NCI-H1417 treated with DMSO at 0.1 percent for 48 hours (cell line): ENCODE data around the gene NKAIN2.
"Not testable (repeated sequence)": the region's sequence is repeated elsewhere in the genome, so short reads cannot be mapped to it uniquely, and the experiment has no call there.

ENCODE experiments used
- DNase-seq: peaks from one replicate; lab custom pipeline; 2025; lab: John Stamatoyannopoulos, UW

NKAIN2 gene

DNA sequence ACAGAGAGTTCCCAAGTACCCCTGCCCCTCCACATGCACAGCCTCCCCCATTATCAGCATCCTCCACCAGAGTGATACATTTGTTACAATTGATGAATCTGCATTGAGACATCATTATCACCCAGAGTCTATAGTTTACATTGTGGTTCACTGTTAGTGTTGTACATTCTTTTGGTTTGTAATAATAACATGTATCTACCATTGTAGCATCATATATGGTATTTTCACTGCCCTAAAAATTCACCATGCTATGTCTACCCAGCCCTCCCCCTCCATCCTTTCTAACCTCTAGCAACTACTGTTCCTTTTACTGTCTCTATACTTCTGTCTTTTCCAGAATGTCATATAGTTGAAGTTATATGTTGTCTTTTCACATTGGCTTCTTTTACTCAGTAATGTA, 884.7 kb downstream of the NKAIN2 start:
- DNase-seq: no peak

DNA sequence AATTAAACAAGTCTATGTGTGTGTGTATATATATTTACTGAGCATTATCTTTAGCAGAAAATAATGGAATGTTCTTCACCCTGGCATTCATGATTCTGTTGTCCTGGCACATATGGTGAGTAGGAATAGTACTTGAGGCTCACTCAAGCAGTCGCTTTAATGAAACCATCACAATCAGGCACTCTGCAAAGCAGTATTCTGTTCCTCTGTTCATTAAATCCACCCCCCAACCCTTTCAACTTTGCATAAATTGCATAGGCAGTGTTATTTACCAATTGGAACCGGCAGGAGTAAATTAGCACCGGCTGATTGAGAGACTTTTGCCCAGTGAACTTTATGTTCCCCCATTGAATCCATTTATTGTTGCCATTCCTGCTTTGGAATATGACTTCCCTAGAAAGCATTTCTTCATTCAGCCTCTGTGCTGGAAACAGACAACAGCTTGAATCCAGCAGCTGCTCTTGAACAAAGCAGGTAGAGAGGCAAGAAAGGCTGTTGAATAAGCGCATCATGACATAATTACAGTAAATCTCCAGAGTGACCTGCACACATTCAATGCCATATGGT, 890.6 kb downstream of the NKAIN2 start:
- no peak for DNase-seq

DNA sequence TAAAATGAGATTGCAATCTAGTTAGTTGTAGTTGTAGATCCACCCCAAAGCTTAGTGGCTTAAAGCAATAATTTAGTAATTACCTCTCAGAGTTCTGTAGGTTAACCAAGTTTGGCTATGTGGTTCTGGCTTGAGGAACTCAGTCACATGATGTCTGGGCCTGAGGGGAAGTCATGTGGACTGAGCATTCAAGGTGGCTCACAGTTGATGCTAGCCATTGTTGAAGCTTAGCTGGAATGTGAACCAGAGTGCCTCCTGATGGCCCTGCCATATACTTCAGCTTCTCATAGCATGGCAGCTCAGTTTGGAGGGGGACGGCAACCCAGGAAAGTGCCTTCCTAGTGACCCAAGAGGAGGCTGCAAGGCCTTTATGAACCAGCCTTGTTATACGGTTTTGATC, 895.4 kb downstream of the NKAIN2 start:
- no peak for DNase-seq

DNA sequence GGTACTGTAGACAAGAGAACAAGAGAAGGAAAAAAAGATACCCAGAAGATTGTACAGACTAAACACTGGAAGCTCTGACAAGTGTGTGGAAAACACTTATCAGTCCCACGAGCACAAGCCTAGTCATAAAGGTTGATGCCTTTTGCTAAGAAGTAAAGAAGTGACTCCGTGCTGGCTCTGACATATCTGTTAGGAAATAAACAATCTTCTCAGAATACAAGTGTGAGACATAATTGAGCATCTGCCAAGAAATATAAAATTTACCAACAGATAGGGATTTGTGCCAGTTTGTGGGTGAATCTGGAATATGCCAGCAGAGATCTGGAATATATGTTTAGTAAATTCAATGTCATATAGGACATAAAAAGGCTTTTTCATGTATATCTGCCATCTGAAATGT, 899.9 kb downstream of the NKAIN2 start:
- DNase-seq: no peak

DNA sequence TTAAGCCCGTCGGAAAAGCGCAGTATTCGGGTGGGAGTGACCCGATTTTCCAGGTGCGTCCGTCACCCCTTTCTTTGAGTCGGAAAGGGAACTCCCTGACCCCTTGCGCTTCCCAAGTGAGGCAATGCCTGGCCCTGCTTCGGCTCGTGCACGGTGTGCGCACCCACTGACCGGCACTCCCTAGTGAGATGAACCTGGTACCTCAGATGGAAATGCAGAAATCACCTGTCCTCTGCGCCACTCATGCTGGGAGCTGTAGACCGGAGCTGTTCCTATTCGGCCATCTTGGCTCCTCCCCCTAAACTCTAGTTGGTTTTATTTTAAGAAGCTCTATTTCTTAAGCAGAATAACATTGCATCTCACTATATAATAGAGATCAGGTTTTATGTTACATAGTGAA, 908.9 kb downstream of the NKAIN2 start:
- DNase-seq: not testable (repeated sequence)

DNA sequence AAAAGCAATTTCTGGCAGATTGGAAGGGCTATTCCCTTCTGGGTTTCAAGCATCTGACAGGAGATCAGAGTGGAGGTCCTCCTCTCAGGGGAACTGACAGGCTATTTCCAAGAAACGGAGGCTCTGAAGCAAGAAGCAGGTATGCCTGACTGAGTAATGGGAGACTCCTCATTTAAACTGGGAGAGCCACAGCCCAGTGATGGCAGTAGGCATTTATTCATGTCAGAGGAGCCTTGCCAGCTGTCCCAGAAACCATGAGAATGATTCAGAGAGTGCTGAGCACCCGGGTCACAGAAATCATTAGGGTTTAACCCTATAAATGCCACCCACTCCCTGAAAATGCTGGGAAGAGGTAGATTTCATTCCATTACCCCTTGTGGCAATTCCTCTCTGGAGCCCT, 911.1 kb downstream of the NKAIN2 start:
- DNase-seq: no peak

DNA sequence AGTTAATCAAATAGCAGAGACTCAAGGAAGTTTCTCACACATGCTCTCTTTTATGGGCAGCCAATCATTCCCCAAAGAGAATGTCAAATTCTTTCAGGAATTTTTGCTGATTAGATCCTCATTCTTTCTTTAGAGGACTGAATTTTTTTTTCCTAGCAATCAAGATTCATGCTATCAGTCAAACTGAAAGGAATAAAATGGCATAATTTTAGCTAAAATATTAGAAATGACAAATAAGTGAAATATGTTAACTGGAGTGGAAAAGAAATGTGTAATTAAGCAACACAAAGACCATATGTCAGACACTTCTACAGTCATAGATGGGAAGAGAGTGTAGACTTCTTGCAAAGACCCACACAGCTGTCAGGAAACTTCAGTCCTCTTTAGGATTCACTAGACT, 916.2 kb downstream of the NKAIN2 start:
- no peak for DNase-seq

DNA sequence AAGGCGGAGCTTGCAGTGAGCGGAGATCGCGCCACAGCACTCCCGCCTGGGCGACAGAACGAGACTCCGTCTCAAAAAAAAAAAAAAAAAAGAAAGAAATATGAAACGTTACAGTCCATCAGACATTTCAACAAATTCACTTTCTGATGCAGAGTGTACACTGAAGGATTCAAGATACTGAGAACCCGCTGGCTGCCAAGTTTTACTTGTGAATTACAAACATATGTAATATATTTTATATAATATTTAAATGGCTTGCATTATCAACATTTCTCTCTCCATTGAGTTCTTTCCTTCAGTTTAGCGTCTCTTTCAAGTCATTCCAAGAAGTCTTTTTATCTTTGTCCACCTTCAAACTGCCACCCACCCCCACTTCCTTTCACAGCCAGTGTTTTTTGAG, 917.7 kb downstream of the NKAIN2 start:
- no peak for DNase-seq

DNA sequence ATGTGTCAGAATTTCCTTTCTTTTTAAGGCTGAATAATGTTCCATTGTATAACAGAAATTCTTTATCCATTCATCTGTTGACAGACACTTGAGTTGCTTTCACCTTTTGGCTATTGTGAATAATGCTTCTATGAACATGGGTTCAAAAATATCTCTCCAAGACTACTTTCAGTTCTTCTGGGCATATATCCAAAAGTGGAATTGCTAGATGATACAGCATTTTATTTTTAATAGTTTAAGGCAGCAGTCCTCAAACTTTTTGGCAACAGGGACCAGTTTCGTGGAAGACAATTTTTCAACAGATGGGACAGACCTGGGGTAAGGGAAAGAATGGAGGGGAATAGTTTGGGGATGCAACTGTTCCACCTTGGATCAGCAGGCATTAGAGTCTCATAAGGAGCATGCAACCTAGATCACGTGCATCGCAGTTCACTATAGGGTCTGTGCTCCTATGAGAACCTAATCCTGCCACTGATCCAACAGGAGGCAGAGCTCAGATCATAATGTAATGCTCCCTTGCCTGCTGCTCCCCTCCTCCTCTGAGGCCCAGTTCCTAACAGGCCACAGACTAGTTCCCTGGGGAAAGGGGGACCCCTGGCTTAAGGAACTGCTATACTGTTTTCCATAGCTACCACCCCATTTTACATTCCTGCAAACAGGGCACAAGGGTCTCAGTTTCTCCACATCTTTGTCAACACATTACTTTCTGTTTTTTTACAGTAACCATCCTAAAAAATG, 918.6 kb downstream of the NKAIN2 start:
- no peak for DNase-seq

DNA sequence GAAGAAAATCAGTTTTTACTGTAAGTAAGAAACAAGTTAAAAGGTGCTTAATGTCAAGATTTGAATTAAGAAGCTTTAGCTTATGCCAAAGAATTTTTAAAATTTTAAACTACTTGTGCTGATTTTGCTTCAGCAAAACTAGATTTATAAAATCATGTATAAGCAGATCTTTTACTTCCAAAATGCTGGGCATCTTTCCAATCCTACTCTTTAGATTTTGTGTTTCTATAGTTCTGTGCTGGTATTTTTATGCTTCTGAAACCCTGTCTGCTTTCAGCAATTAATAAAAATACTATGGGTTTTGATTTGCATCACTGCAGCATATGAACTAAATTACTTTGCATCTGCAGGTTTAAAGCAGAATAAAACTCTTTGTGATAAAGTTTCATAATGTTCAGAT, 920.0 kb downstream of the NKAIN2 start:
- no peak for DNase-seq

DNA sequence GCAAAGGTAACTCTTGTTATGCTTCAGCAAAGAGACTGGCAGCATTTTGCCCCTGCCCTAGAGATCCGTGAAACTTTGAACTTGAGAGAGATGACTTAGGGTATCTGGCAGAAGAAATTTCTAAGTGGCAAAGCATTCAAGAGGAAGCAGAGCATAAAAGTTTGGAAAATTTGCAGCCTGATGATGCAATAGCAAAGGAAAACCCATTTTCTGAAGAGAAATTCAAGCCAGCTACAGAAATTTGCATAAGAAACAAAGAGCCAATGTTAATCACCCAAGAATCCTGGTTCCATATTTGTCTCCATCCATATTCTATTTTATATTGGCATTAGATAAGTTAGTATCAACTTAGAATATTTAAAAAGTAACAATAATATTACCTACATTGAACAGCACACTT, 934.1 kb downstream of the NKAIN2 start:
- DNase-seq: not testable (repeated sequence)

DNA sequence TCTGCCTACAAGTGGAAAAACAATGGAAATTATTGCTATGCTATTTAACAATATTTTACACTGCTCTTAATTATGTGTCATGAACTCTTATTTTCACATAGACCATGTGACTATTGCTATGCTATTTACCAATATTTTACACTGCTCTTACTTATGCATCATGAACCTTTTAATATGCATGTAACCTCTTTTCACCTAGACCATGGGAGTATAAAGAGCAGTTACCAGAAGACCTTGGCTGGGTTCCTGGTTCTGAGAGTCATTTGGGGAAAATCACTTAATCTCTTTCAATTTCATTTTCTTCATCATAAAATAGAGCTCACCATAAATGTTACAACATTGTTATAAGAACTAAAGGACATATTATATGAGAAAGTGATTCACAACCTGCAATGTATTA, 934.8 kb downstream of the NKAIN2 start:
- no peak for DNase-seq

DNA sequence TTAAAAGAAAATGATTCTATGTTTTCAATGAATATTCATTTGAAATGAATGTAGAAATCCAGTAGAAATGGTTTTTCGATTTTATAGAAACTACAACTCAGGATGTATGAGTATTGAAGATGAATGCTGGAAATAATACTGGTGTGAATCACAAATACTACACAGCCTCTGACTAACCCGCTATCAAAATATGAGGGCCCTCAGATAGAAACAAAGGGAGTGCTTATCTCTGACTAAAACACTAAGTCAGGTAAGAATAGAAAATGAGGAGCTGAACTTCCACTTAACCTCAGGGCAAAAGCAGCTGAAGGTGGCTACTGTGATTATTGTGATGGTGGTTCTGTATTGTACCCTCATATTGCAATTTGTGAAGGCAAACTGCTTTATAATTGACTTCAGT, 937.7 kb downstream of the NKAIN2 start:
- no peak for DNase-seq

DNA sequence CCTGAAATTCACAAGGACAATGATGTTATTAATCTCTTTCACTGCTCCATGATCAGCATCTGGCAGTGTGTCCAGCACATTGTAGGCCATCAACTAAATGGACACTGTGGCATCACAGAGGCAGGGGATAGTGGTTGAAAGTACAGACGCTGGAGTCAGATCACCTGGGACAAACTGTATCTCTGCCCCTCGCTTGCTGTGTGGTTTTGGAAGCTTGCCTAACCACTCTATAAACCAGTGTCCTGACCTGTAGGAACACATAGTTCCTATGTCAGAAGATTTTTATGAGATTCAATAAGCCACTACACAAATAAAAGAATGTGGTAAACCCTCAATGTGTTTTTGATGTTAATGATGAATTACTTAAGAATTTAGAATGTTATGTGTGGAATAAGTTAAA, 939.3 kb downstream of the NKAIN2 start:
- DNase-seq: no peak

DNA sequence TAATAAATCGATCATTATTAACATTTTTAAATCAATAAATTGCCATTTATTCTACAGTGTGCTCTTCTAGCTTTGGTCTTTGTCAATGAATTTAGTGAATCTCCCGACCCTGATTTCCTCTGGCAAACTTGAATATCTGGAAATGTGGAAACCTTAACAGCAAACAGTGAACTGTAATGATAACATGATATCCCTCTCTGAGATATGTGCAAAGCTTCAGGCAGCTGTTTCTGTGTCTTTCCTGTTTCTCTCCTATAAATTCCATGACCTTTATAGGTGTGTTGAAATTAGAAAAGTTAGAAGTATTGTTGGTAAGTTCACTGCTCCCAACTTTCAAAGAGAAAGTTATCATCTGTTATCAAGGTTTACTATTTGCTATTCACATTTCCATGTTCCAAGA, 939.8 kb downstream of the NKAIN2 start:
- DNase-seq: no peak

DNA sequence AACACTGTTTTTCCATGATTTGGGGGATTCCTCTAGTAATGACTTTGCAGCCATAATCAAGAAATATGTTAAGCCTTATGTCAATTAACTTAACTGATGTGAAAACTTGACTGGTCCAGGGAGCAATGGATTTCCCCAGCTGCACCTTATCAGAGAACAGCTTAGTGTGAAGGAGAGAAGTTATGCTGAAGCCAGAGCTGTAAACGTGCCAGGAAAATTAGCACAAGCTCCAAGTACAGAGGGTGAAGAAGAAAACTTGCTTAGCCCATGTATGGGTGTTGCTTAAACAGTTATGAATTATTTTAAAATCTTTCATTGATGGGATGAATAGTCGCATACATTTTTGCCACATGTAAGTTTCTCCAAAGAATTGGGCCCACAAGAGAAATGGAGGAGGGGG, 943.7 kb downstream of the NKAIN2 start:
- no peak for DNase-seq

DNA sequence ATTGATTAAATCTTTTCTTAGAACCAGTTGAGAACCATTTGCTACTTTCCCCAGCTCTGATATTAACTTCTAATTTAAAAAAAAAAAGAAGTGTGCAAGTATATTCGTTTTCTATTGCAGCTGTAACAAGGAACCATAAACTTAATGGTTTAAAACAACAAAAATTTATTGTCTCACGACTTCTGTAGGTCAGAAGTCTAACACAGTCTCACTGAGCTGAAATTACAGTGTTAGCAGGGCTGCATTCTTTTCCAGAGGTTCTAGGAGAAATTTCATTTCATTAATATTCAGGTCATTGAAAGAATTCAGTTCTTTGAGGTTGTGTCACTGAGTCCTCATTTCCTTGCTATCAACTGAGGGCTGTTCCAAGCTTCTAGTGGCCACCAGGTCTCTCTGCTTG, 945.1 kb downstream of the NKAIN2 start:
- no peak for DNase-seq

DNA sequence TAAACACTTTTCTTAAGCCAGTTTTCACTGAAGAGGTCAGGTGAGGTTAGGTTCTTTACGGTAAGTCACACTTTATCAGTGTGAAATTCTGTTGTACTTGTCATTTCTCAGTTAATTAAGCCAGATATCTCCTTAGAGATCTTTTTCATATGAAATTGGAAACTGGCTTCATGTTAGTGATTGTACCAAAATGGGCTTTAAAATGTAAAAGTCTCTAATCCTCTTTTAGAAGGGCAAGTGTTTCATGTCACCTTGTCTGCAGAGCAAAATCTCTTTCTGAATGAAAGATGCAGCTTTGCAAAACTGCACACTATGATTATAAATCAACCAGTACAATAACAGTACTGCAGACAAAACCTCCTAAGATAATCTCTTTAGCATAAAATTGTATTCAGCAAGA, 949.3 kb downstream of the NKAIN2 start:
- DNase-seq: no peak

DNA sequence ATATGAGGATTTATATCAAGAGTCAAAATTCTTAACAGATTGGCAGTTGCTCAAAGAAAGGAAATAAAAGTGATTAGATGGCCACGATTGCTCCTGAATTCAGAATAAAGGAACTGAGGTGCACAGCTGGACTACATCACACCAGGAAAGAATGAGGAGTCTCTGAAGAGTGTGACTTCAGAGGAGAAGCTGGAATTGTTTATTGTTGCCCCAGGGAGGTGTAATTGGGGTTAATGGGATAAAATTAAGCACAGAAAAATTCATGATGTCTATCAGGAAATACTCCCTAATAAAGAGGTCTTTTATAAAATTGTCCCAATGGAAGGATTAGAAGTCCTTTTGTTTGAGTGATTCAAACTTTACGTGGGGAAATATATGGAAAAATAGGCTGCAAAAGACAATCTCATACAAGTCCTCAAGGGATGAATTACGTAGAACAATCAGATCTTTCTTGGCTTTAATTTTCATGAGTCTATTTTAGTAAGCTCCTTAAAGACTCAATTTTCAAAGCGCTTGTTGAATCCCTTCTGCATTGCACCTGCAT, 950.0 kb downstream of the NKAIN2 start:
- DNase-seq: no peak

DNA sequence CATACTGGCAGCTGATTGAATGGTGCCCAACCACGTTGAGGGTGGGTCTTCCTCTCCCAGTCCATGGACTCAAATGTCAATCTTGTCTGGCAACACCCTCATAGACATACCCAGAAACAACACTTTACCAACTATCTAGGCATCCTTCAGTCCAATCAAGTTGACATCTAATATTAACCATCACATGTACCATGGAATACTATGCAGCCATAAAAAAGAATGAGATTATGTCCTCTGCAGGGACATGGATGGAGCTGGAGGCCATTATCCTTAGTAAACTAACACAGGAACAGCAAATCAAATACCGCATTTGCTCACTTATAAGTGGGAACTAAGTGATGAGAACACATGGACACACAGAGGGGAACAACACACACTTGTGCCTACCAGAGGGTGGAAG, 951.7 kb downstream of the NKAIN2 start:
- DNase-seq: no peak

DNA sequence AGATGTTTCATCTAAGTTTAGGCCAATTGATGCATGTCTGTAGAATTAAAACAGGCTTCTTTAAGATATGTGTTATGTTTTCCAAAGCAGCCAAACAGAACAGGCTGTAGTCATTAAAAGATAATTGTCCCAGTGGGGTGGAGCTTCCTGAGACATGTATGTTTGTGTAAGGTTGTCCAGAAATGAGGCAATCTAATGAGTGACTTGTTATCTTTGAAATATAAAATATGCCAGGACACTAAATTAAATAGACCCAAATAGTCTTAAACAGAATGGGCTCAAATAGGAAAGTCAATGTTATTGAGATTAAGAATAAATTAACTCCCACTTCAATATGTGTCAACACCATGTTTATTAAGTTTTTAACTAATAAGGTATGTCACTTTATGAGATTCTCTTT, 953.9 kb downstream of the NKAIN2 start:
- no peak for DNase-seq

DNA sequence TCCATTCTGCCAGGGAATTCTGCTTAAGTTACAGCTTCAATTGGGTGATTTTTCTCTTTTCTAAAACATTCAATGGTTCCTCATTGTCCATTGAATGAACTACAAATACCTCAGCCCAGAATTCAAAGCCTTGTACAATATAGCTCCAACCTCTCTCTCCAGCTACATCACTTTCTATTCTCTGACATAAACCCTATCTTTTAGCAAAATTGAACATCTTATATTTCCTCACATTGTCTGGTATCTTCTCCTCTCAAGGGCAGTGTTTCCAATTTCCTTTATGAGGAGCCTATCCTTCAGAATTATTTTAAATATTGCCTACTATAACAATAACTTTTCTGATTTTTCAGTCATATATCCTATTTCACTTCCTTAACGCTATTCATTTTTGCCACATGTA, 955.0 kb downstream of the NKAIN2 start:
- no peak for DNase-seq

DNA sequence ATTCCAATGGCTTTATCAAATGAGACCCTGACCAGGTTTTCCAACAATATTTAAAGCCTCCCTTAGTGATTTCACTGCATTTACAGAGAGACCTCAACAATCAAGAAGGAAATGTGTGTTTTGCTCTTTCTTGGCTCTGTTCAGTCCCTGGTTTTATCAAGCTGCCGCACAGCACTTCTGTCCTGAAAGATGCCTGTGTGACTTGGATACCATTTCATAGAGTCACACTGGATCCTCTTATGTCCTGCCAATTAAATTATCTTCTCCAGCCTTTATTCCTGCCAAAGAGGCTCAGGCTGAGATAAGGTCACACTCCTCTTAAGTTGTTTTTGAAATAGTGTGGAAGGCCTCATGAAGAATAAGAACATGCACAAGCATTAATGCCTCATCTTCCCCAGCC, 961.6 kb downstream of the NKAIN2 start:
- no peak for DNase-seq

DNA sequence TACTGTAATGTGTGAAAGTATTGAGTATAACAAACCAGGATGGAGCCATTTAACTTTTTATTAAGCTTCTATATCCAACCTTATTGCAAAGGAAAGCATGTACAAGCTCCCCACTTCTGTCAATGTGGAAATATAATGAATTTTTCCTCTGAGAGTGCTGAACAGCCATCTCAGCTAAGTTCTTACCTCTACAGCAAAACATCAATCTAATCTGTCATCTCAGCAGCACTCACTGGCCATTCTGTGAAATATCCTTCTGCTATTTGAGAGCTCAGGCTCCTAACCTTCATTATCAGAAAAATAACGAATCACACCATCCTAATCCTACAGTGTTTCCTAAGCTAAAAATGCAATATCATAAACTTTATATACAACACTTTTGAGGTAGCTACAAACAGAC, 964.6 kb downstream of the NKAIN2 start:
- no peak for DNase-seq
